Stomach (tissue), 4 donors: ENCODE data around the gene RPAP3.

Source experiments
- POLR2A ChIP-seq, 4 donors: fragments of 450-650 bp; IDR thresholded peaks; one replicate each; pipeline ENCODE4 v1.6.1; 2016; ENCODE audit warnings: antibody characterized with exemption in 4 of 4, control low read depth in 2 of 4, mild to moderate bottlenecking in 1 of 4, moderate library complexity in 1 of 4
- TF ChIP-seq, protein P1 (sequence below), 7 experiments: fragments of 450-650 bp in 4 of 7; fragments of 200-600 bp in 3 of 7; sonication (generic) in 3 of 7; IDR thresholded peaks; one replicate each; pipeline ENCODE4 v1.5.1; 2016 to 2019; ENCODE audit warnings: antibody characterized with exemption in 7 of 7, control low read depth in 2 of 7, mild to moderate bottlenecking in 1 of 7

DNA sequence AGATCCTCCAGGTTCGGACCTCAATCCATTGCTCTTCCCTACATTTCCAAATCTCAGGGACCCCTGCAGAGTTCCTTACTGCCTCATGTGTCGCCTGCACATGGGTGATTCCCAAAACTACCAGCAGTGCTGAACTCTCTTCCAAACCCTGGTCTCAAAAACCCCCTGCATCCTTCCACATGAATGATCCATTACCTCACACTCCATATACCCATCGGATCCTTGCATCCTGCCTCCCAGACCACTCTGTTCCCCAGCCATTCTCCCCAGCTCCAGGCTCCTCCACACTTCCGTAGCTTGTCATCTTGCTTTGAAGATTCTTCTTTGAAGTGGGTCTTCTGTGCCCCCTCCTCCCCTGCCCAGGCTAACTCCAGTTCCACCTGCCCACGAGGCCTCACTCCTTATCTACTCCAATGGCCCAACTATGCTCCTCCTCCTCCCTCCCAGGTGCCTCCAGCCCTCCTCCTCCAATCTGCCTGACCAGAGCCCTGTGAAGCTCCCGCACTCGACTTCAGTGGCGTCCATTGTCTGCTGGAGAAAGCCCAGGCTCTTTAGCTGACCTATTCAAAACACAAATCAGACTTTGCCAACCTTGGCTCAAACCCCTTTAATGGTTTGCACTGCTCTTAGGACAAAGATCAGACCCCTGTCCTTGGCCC, 39.1 kb upstream of the RPAP3 start:
- TF ChIP-seq, protein P1, sequence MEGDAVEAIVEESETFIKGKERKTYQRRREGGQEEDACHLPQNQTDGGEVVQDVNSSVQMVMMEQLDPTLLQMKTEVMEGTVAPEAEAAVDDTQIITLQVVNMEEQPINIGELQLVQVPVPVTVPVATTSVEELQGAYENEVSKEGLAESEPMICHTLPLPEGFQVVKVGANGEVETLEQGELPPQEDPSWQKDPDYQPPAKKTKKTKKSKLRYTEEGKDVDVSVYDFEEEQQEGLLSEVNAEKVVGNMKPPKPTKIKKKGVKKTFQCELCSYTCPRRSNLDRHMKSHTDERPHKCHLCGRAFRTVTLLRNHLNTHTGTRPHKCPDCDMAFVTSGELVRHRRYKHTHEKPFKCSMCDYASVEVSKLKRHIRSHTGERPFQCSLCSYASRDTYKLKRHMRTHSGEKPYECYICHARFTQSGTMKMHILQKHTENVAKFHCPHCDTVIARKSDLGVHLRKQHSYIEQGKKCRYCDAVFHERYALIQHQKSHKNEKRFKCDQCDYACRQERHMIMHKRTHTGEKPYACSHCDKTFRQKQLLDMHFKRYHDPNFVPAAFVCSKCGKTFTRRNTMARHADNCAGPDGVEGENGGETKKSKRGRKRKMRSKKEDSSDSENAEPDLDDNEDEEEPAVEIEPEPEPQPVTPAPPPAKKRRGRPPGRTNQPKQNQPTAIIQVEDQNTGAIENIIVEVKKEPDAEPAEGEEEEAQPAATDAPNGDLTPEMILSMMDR (IDR thresholded peaks at IDR 0.05), result no peak
- no peak for TF ChIP-seq POLR2A (IDR thresholded peaks at IDR 0.05)
